Upper lobe of left lung (tissue), 6 donors: Measurements from ENCODE around the gene FAM111B. TPM values are rescaled to one million over a fixed set of nuclear protein-coding genes. Genes with fewer than 3 reads are reported as not detected.

Source experiments
- ATAC-seq, 2 donors: fragments of 200-7000 bp; cut with Tn5 transposase; one replicate each; pipeline ENCODE4 v1.9.1; 2022; ENCODE audit warnings: mild to moderate bottlenecking in 2 of 2, moderate library complexity in 2 of 2; ENCODE audit not compliant: low FRiP score in 2 of 2
- DNase-seq, 2 donors: peaks; one replicate each; pipeline ENCODE4 v3.0.0-alpha.2; 2019 to 2020
- H3K27ac ChIP-seq, 4 donors: fragments of 200-600 bp; sonication (generic); one replicate each; pipeline ENCODE4 v1.5.1; 2016 to 2019
- H3K27me3 ChIP-seq, 4 donors: fragments of 200-600 bp; sonication (generic); one replicate each; pipeline ENCODE4 v1.5.1; 2017 to 2019
- H3K36me3 ChIP-seq, 4 donors: fragments of 200-600 bp; sonication (generic); one replicate each; pipeline ENCODE4 v1.5.1; 2016 to 2019
- H3K4me1 ChIP-seq, 4 donors: fragments of 200-600 bp; sonication (generic); one replicate each; pipeline ENCODE4 v1.5.1; 2018 to 2019
- H3K4me3 ChIP-seq, 4 donors: fragments of 200-600 bp; sonication (generic); one replicate each; pipeline ENCODE4 v1.5.1; 2017 to 2019; ENCODE audit warnings: mild to moderate bottlenecking in 2 of 4, moderate library complexity in 1 of 4
- H3K9me3 ChIP-seq, 4 donors: fragments of 200-600 bp; sonication (generic); one replicate each; pipeline ENCODE4 v1.5.1; 2018 to 2019
- CTCF ChIP-seq, 6 experiments: fragments of 450-650 bp in 4 of 6; fragments of 200-600 bp in 2 of 6; sonication (generic) in 2 of 6; IDR thresholded peaks; one replicate each; pipeline ENCODE4 v1.5.1; 2016 to 2019; ENCODE audit warnings: antibody characterized with exemption in 6 of 6
- EP300 ChIP-seq, 4 donors: sonication (generic); formaldehyde crosslinking; IDR thresholded peaks; one replicate each; pipeline ENCODE4 v1.5.1; 2017; ENCODE audit warnings: antibody characterized with exemption in 4 of 4, control low read depth in 2 of 4
- POLR2A ChIP-seq, 4 donors: fragments of 450-650 bp; IDR thresholded peaks; one replicate each; pipeline ENCODE4 v1.5.1; 2016 to 2017; ENCODE audit warnings: antibody characterized with exemption in 4 of 4, mild to moderate bottlenecking in 2 of 4
- POLR2AphosphoS5 ChIP-seq, 2 donors: sonication (generic); formaldehyde crosslinking; IDR thresholded peaks; one replicate each; pipeline ENCODE4 v1.5.1; 2017; ENCODE audit warnings: antibody characterized with exemption in 2 of 2
- WGBS, 2 donors: methylation state at CpG; one replicate each; pipeline ENCODE4 v1.1.5; 2017 to 2018; 5-methylcytosine and 5-hydroxymethylcytosine counted together
- total RNA-seq, 6 donors: library from RNA; depleted of rRNA in 4 of 6; stranded (reverse); fragments of >200 nt in 4 of 6; gene quantifications; one replicate each; pipeline versions ENCODE4 v1.1.0 to v1.2.1, GENCODE V29; 2016 to 2021
- donor health status: DM: no; HTN: no; CAD: no; lungs with moderate emphysema.
- donor health status: DM: no; HTN: yes; CAD: no; lungs with severe emphysema.

FAM111B gene
- total RNA-seq, 6 donors from 2014 or later: 0.92 to 5.0 (median 2.4) TPM; not detected in 1

GRCh38 chr11:59145534-59145933, 38.5 kb downstream of the FAM111B start:
- Histone ChIP-seq H3K27me3 (no peaks in the 10 kb centered on the region), H3K36me3 (peaks cover 0 to 24% (median 4%) of the 10 kb centered on the region in 4 donors), H3K4me3 (peak overlapping the region in 2 of 4 donors; percentile 54 to 59), H3K9me3 (no peaks in the 10 kb centered on the region), H3K27ac (peak overlapping the region in 3 of 4 donors; percentile 94 to 97 (median 97)), H3K4me1 (peaks cover 19 to 40% (median 28%) of the 10 kb centered on the region in 4 donors)
- DNase-seq (no peak), ATAC-seq (peak in 1 of 2 donors; percentile 16)
- TF ChIP-seq CTCF (IDR thresholded peaks at IDR 0.05) (no peak), POLR2A (IDR thresholded peaks at IDR 0.05) (no peak), POLR2AphosphoS5 (IDR thresholded peaks at IDR 0.05) (peak in 1 of 2 donors; percentile 76), EP300 (IDR thresholded peaks at IDR 0.05) (no peak)
- WGBS, 2 donors: 39 to 49% methylated on average over 4 of the region's 4 CpGs

- Histone ChIP-seq H3K4me3 (no peak overlapping the region), H3K4me1 (peaks cover 0 to 2% (median 0%) of the 10 kb centered on the region in 4 donors), H3K9me3 (no peaks in the 10 kb centered on the region), H3K27ac (no peak overlapping the region), H3K36me3 (peaks cover 0 to 32% (median 7%) of the 10 kb centered on the region in 4 donors), H3K27me3 (no peaks in the 10 kb centered on the region)
- DNase-seq: no peak
- no peak for TF ChIP-seq POLR2A (IDR thresholded peaks at IDR 0.05)
- TF ChIP-seq POLR2AphosphoS5 (IDR thresholded peaks at IDR 0.05): no peak
- no peak for TF ChIP-seq EP300 (IDR thresholded peaks at IDR 0.05)
- TF ChIP-seq CTCF (IDR thresholded peaks at IDR 0.05): no peak
- 90 to 95% methylated on average over 1 of the region's 1 CpG for WGBS, 2 donors
- ATAC-seq: no peak
Measured at GRCh38 chr11:59151761-59152160, 44.7 kb downstream of the FAM111B start.

DNA sequence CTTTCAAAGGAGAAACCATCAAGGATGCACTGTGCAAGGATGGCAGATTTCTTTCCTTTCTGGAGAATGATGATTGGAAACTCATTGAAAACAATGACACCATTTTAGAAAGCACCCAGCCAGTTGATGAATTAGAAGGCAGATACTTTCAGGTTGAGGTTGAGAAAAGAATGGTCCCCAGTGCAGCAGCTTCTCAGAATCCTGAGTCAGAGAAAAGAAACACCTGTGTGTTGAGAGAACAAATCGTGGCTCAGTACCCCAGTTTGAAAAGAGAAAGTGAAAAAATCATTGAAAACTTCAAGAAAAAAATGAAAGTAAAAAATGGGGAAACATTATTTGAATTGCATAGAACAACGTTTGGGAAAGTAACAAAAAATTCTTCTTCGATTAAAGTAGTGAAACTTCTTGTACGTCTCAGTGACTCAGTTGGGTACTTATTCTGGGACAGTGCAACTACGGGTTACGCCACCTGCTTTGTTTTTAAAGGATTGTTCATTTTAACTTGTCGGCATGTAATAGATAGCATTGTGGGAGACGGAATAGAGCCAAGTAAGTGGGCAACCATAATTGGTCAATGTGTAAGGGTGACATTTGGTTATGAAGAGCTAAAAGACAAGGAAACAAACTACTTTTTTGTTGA, 45.4 kb downstream of the FAM111B start:
- no peak for ATAC-seq
- DNase-seq: no peak
- TF ChIP-seq CTCF (IDR thresholded peaks at IDR 0.05) (no peak), EP300 (IDR thresholded peaks at IDR 0.05) (no peak), POLR2A (IDR thresholded peaks at IDR 0.05) (no peak), POLR2AphosphoS5 (IDR thresholded peaks at IDR 0.05) (no peak)
- no peaks in the 10 kb centered on the region for H3K9me3 ChIP-seq
- H3K27ac ChIP-seq: no peak overlapping the region
- WGBS, 2 donors: 88 to 89% methylated on average over 8 of the region's 8 CpGs
- peaks cover 0 to 28% (median 7%) of the 10 kb centered on the region in 4 donors for H3K36me3 ChIP-seq
- H3K4me3 ChIP-seq: no peak overlapping the region
- H3K27me3 ChIP-seq: no peaks in the 10 kb centered on the region
- H3K4me1 ChIP-seq: no peaks in the 10 kb centered on the region

- TF ChIP-seq EP300 (IDR thresholded peaks at IDR 0.05) (no peak), CTCF (IDR thresholded peaks at IDR 0.05) (no peak), POLR2A (IDR thresholded peaks at IDR 0.05) (no peak), POLR2AphosphoS5 (IDR thresholded peaks at IDR 0.05) (no peak)
- no peak for ATAC-seq
- WGBS, 2 donors: 63 to 65% methylated on average over 5 of the region's 5 CpGs
Measured at GRCh38 chr11:59154610-59155009, 47.6 kb downstream of the FAM111B start.

DNA sequence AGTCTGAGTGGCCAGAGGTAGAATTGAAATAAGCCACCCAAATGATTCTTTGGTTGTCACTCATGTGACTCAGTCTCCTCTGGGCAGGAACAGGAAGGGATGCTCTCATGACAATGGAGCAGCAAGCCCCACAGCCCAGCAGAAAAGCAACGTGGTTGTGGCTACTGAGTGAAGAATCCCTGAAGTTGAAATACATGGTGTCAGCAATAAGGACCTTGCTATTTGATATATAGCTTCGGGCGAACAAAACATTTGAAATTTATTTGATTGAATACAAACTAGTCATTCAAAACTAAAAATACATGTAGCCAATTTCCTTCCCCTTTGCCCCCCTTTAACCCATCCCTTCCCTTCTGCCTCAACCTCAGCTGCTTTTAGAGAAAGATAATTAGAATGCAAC, 50.4 kb downstream of the FAM111B start:
- DNase-seq: no peak

More at GRCh38 chr11:59154610-59155009, 47.6 kb downstream of the FAM111B start:
- Histone ChIP-seq H3K27ac (no peak overlapping the region), H3K4me1 (peaks cover 0 to 9% (median 6%) of the 10 kb centered on the region in 4 donors), H3K4me3 (no peak overlapping the region), H3K27me3 (no peaks in the 10 kb centered on the region), H3K36me3 (peaks cover 0 to 14% (median 4%) of the 10 kb centered on the region in 4 donors), H3K9me3 (no peaks in the 10 kb centered on the region)
- no peak for DNase-seq

More for the DNA sequence above, 50.4 kb downstream of the FAM111B start:
- H3K9me3 ChIP-seq: no peaks in the 10 kb centered on the region
- no peaks in the 10 kb centered on the region for H3K27me3 ChIP-seq
- H3K27ac ChIP-seq: no peak overlapping the region
- peaks cover 0 to under 1% (median 0%) of the 10 kb centered on the region in 4 donors for H3K36me3 ChIP-seq
- no peak overlapping the region for H3K4me3 ChIP-seq
- TF ChIP-seq CTCF (IDR thresholded peaks at IDR 0.05) (no peak), POLR2AphosphoS5 (IDR thresholded peaks at IDR 0.05) (no peak), EP300 (IDR thresholded peaks at IDR 0.05) (no peak), POLR2A (IDR thresholded peaks at IDR 0.05) (no peak)
- no peak for ATAC-seq
- H3K4me1 ChIP-seq: peaks cover 0 to 9% (median 6%) of the 10 kb centered on the region in 4 donors
- WGBS, 2 donors: 63 to 64% methylated on average over 3 of the region's 3 CpGs
